KMS-11 (cell line): Measurements from ENCODE around the gene IGFBP4.

Source experiments
- H2AFZ ChIP-seq: fragments of 200-600 bp; sonication (generic); 2 replicates; pipeline ENCODE4 v1.6.1; 2016; ENCODE audit warnings: antibody characterized with exemption, mixed run types, low read depth
- H3K27ac ChIP-seq: fragments of 200-600 bp; sonication (generic); 2 replicates; pipeline ENCODE4 v1.6.1; 2016; ENCODE audit warnings: mild to moderate bottlenecking, mixed run types
- H3K27me3 ChIP-seq: fragments of 200-600 bp; sonication (generic); 2 replicates; pipeline ENCODE4 v1.6.1; 2017; ENCODE audit warnings: mild to moderate bottlenecking, low read depth, mixed run types, moderate library complexity; ENCODE audit not compliant: insufficient read depth
- H3K36me3 ChIP-seq: fragments of 200-600 bp; sonication (generic); 2 replicates; pipeline ENCODE4 v1.6.1; 2017; ENCODE audit warnings: mild to moderate bottlenecking, mixed run types; ENCODE audit not compliant: insufficient read depth
- H3K4me1 ChIP-seq: fragments of 200-600 bp; sonication (generic); 2 replicates; pipeline ENCODE4 v1.6.1; 2016; ENCODE audit warnings: mild to moderate bottlenecking, low read depth, mixed run types; ENCODE audit not compliant: poor library complexity, severe bottlenecking
- H3K4me2 ChIP-seq: fragments of 200-600 bp; sonication (generic); 2 replicates; pipeline ENCODE4 v1.7.0; 2016; ENCODE audit warnings: mild to moderate bottlenecking, mixed run types
- H3K4me3 ChIP-seq: fragments of 200-600 bp; sonication (generic); IDR thresholded peaks from 2 replicates; pipeline ENCODE4 v1.6.1; 2017; ENCODE audit warnings: low read depth, low read length, mixed read lengths; ENCODE audit not compliant: insufficient read depth
- H3K79me2 ChIP-seq: fragments of 200-600 bp; sonication (generic); 2 replicates; pipeline ENCODE4 v1.6.1; 2016; ENCODE audit warnings: low read depth, mixed run types; ENCODE audit not compliant: insufficient read depth
- H3K9ac ChIP-seq: fragments of 200-600 bp; sonication (generic); 2 replicates; pipeline ENCODE4 v1.6.1; 2016; ENCODE audit warnings: mild to moderate bottlenecking, mixed run types
- H4K20me1 ChIP-seq: fragments of 200-600 bp; sonication (generic); 2 replicates; pipeline ENCODE4 v1.6.1; 2016; ENCODE audit warnings: mild to moderate bottlenecking, mixed run types; ENCODE audit not compliant: insufficient read depth
- CTCF ChIP-seq: fragments of 200-600 bp; sonication (generic); conservative IDR thresholded peaks from 2 replicates; pipeline ENCODE4 v1.6.1; 2017; ENCODE audit warnings: low read depth, mild to moderate bottlenecking, antibody characterized with exemption, low read length, moderate library complexity, mixed read lengths

Gene IGFBP4

GRCh38 chr17:40477796-40478195, 34.5 kb downstream of the IGFBP4 start:
- Histone ChIP-seq H3K36me3 (no peaks in the 10 kb centered on the region), H3K4me1 (peaks cover 9% of the 10 kb centered on the region)

GRCh38 chr17:40478486-40478885, 35.2 kb downstream of the IGFBP4 start:
- H3K4me1 ChIP-seq, result peaks cover 9% of the 10 kb centered on the region
- no peak for TF ChIP-seq CTCF
- no peak overlapping the region for H3K9ac ChIP-seq
- no peaks in the 10 kb centered on the region for H3K36me3 ChIP-seq
- H3K27ac ChIP-seq, result no peak overlapping the region
- H3K4me2 ChIP-seq, result no peak overlapping the region
- H2AFZ ChIP-seq, result no peak overlapping the region
- H4K20me1 ChIP-seq, result no peaks in the 10 kb centered on the region
- H3K4me3 ChIP-seq, result no peak overlapping the region
- H3K79me2 ChIP-seq, result no peaks in the 10 kb centered on the region
- H3K27me3 ChIP-seq, result no peaks in the 10 kb centered on the region; the same call in 1 of the 2 replicates

More at GRCh38 chr17:40477796-40478195, 34.5 kb downstream of the IGFBP4 start:
- H3K4me2 ChIP-seq, result no peak overlapping the region
- H3K4me3 ChIP-seq, result no peak overlapping the region
- H4K20me1 ChIP-seq, result no peaks in the 10 kb centered on the region
- H3K27me3 ChIP-seq, result no peaks in the 10 kb centered on the region; the same call in 1 of the 2 replicates
- H3K79me2 ChIP-seq, result no peaks in the 10 kb centered on the region
- TF ChIP-seq CTCF, result no peak
- H3K9ac ChIP-seq, result no peak overlapping the region
- no peak overlapping the region for H3K27ac ChIP-seq
- H2AFZ ChIP-seq, result no peak overlapping the region

- Histone ChIP-seq H4K20me1 (no peaks in the 10 kb centered on the region), H3K36me3 (no peaks in the 10 kb centered on the region), H3K9ac (no peak overlapping the region), H3K4me1 (peaks cover 9% of the 10 kb centered on the region), H3K4me2 (no peak overlapping the region), H3K4me3 (no peak overlapping the region), H3K27ac (no peak overlapping the region), H3K27me3 (no peaks in the 10 kb centered on the region; the same call in 1 of the 2 replicates), H2AFZ (no peak overlapping the region), H3K79me2 (no peaks in the 10 kb centered on the region)
- no peak for TF ChIP-seq CTCF
These were observed 36.7 kb downstream of the IGFBP4 start for GRCh38 chr17:40479754-40480480.

- no peak overlapping the region for H3K27ac ChIP-seq
- no peak for TF ChIP-seq CTCF
- no peaks in the 10 kb centered on the region for H3K79me2 ChIP-seq
- H3K27me3 ChIP-seq, result no peaks in the 10 kb centered on the region; the same call in 1 of the 2 replicates
- H3K9ac ChIP-seq, result no peak overlapping the region
- peaks cover 9% of the 10 kb centered on the region for H3K4me1 ChIP-seq
- no peaks in the 10 kb centered on the region for H3K36me3 ChIP-seq
- no peak overlapping the region for H2AFZ ChIP-seq
- no peaks in the 10 kb centered on the region for H4K20me1 ChIP-seq
- H3K4me3 ChIP-seq, result no peak overlapping the region
- no peak overlapping the region for H3K4me2 ChIP-seq
These were observed 37.3 kb downstream of the IGFBP4 start for GRCh38 chr17:40480501-40481003.
